ENCODE measurements around the gene GCAT. TPM values are rescaled to one million over a fixed set of nuclear protein-coding genes. Genes with fewer than 3 reads are reported as not detected.
A peak's percentile ranks its signal among the peaks of the same experiment; 100 is the strongest.

GCAT gene
- total RNA-seq, 4 donors from 2014 or later = 8.0 to 21.0 (median 15.7) TPM

DNA sequence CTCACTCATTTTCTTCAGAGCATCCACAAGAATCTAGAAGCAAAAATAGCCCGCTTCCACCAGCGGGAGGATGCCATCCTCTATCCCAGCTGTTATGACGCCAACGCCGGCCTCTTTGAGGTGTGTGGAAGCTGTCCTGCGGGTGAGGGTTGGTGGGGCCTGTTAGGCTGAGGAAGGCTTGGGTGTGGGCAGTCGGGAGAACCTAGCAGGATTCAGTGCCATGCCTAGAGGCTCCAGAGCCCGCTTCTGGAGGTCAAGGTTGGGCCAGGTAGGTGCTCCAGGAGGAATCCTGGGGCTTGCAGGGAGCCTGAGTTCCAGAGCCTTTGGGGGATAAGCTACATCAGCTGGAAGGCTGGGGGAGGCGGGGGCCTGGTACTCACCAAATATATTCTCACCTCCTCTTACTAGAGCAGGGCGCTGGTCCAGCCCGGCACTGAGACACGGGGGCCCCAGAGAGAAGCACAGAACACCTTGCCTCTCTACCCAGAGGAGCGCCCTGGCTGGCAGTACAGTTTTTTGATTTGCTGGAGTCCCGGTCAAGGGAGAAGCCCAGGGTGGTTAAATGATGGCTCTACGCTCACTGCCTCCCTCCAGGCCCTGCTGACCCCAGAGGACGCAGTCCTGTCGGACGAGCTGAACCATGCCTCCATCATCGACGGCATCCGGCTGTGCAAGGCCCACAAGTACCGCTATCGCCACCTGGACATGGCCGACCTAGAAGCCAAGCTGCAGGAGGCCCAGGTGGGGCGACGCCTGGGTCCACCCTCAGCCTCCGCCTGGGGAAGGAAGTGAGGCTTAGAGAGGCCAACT lies 5.3 kb downstream of the GCAT start:
- Histone ChIP-seq H3K36me3 (peaks cover 0 to 42% of the 10 kb centered on the region in 2 donors), H3K9me3 (no peaks in the 10 kb centered on the region), H3K27me3 (no peaks in the 10 kb centered on the region), H3K27ac (no peak overlapping the region), H3K4me3 (no peak overlapping the region), H3K4me1 (peaks cover 0 to 30% (median 9%) of the 10 kb centered on the region in 3 donors)
- WGBS, 2 donors (ENCODE audit: low coverage in 1 of 2) = 78 to 100% methylated on average over 4 to 12 of the region's 27 CpGs
- no peak for TF ChIP-seq POLR2AphosphoS5 (IDR thresholded peaks at IDR 0.05)
- TF ChIP-seq, protein P1, sequence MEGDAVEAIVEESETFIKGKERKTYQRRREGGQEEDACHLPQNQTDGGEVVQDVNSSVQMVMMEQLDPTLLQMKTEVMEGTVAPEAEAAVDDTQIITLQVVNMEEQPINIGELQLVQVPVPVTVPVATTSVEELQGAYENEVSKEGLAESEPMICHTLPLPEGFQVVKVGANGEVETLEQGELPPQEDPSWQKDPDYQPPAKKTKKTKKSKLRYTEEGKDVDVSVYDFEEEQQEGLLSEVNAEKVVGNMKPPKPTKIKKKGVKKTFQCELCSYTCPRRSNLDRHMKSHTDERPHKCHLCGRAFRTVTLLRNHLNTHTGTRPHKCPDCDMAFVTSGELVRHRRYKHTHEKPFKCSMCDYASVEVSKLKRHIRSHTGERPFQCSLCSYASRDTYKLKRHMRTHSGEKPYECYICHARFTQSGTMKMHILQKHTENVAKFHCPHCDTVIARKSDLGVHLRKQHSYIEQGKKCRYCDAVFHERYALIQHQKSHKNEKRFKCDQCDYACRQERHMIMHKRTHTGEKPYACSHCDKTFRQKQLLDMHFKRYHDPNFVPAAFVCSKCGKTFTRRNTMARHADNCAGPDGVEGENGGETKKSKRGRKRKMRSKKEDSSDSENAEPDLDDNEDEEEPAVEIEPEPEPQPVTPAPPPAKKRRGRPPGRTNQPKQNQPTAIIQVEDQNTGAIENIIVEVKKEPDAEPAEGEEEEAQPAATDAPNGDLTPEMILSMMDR (IDR thresholded peaks at IDR 0.05) = no peak
- TF ChIP-seq EP300 (IDR thresholded peaks at IDR 0.05) = no peak
- TF ChIP-seq POLR2A (IDR thresholded peaks at IDR 0.05) = no peak
- ATAC-seq = no peak

DNA sequence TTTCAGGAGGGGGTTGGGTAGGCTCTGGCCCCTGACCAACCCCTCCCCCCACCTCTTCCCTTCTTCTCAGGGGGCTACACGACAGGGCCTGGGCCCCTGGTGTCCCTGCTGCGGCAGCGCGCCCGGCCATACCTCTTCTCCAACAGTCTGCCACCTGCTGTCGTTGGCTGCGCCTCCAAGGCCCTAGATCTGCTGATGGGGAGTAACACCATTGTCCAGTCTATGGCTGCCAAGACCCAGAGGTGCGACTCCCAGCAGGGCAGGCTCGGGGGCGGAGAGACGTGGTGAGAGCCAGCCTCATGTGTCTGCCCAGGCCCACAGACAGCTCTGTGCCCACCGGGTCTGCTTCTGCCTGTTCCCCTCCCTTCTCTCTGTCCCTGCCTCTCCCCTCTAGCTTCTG lies 7.9 kb downstream of the GCAT start:
- peaks cover 0 to 23% (median 15%) of the 10 kb centered on the region in 3 donors for H3K4me1 ChIP-seq

DNA sequence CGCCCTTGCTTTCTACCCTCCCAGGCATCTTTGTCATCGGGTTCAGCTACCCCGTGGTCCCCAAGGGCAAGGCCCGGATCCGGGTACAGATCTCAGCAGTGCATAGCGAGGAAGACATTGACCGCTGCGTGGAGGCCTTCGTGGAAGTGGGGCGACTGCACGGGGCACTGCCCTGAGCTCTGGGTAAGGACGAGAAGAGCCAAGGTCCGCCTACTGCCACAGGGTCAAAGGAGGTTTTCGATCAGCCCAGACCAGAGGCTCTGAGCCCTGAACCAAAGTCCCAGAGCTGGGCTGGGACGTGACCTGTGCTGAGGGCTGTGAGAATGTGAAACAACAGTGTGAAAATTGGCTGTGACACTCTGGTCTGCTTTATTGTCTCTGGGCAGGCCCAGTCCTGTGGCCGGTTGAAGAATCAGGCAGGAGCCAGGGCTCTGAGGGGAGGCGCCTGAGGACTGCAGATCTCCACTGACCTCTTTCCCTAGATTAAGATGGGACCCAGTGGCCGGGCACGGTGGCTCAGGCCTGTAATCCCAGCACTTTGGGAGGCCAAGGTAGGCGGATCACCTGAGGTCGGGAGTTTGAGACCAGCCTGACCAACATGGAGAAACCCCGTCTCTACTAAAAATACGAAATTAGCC lies 8.9 kb downstream of the GCAT start:
- Histone ChIP-seq H3K4me3 (no peak overlapping the region), H3K27ac (no peak overlapping the region), H3K9me3 (no peaks in the 10 kb centered on the region), H3K4me1 (peaks cover 0 to 23% (median 15%) of the 10 kb centered on the region in 3 donors), H3K36me3 (peaks cover 0 to 42% of the 10 kb centered on the region in 2 donors), H3K27me3 (peaks cover 35% of the 10 kb centered on the region)
- TF ChIP-seq EP300 (IDR thresholded peaks at IDR 0.05) = no peak
- TF ChIP-seq POLR2A (IDR thresholded peaks at IDR 0.05) = no peak
- no peak for TF ChIP-seq POLR2AphosphoS5 (IDR thresholded peaks at IDR 0.05)
- TF ChIP-seq, protein P1 (IDR thresholded peaks at IDR 0.05) = no peak
- WGBS, 2 donors (ENCODE audit: low coverage in 1 of 2) = 80% methylated on average over 1 of the region's 23 CpGs; no CpG with 5 or more reads in 1 of the 2 donors
- no peak for ATAC-seq

More for the DNA sequence above, 7.9 kb downstream of the GCAT start:
- TF ChIP-seq POLR2A (IDR thresholded peaks at IDR 0.05) (no peak), EP300 (IDR thresholded peaks at IDR 0.05) (no peak), POLR2AphosphoS5 (IDR thresholded peaks at IDR 0.05) (no peak)
- TF ChIP-seq, protein P1 (IDR thresholded peaks at IDR 0.05) = no peak
- H3K27me3 ChIP-seq = peaks cover 24% of the 10 kb centered on the region
- H3K4me3 ChIP-seq = no peak overlapping the region
- 60 to 94% methylated on average over 1 to 4 of the region's 12 CpGs for WGBS, 2 donors (ENCODE audit: low coverage in 1 of 2)
- ATAC-seq = no peak
- peaks cover 0 to 42% of the 10 kb centered on the region in 2 donors for H3K36me3 ChIP-seq
- no peak overlapping the region for H3K27ac ChIP-seq
- no peaks in the 10 kb centered on the region for H3K9me3 ChIP-seq

DNA sequence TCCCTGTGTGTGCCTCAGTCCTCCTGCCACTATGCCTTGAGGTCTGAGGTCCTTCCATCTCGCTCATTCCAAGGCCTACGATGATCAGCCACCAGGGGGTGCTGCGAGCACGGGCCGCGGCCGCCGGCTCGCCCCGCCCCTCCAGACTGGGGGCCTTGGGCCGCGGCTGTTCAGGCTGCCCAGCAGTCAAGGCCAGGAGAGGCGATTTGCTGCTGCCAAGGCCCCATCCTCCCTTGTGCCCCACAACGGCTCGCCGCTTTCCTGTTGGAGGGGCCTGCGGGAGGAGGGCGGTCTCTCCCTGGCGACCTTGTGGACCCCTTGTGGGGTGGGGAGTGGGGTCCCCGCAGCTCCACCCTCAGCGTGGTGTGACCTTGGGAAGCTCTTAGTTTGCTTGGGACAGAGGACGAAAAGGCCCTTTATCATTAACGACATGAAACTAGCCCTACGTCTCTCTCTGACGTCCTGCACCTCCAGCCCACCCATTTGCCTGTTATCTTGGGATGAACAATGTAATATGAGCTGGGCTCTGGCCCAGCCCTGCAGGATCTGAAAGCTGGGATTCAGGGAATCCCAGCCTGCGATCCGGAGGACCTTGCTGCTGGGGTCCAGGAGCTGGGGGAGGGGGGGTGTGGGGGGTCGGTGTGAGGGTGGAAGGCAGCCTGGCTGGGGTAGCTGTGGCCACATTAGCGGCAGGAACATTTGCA lies 10.1 kb downstream of the GCAT start:
- H3K4me1 ChIP-seq = peaks cover 0 to 23% (median 15%) of the 10 kb centered on the region in 3 donors
- TF ChIP-seq EP300 (IDR thresholded peaks at IDR 0.05) (no peak), POLR2A (IDR thresholded peaks at IDR 0.05) (no peak), POLR2AphosphoS5 (IDR thresholded peaks at IDR 0.05) (no peak)
- TF ChIP-seq, protein P1 (IDR thresholded peaks at IDR 0.05) = peak in 3 of 4 experiments; percentile 98
- peaks cover 0 to 39% of the 10 kb centered on the region in 2 donors for H3K36me3 ChIP-seq
- WGBS, 2 donors (ENCODE audit: low coverage in 1 of 2) = no CpG with 5 or more reads among the region's 29 CpGs
- peaks cover 47% of the 10 kb centered on the region for H3K27me3 ChIP-seq
- H3K9me3 ChIP-seq = no peaks in the 10 kb centered on the region
- H3K27ac ChIP-seq = peak overlapping the region in 2 of 4 donors; percentile 38 to 71
- peak overlapping the region in 1 of 2 donors; percentile 47 for H3K4me3 ChIP-seq
- ATAC-seq = peak; percentile 91
